ENCODE data around the gene MCL1. TPM values are rescaled to one million over a fixed set of nuclear protein-coding genes. Genes with fewer than 3 reads are reported as not detected.
A peak's percentile ranks its signal among the peaks of the same experiment; 100 is the strongest.

Gene MCL1
- total RNA-seq (2021; ENCODE audit: unreplicated experiment) (126 TPM), Bru-seq, nascent RNA (percentile 100 among the genes with signal in this experiment), BruChase-seq, experiment 1, labeled RNA remaining after a 2-hour chase (percentile 100 among the genes with signal in this experiment), BruChase-seq, experiment 2, labeled RNA remaining after a 6-hour chase (percentile 97 among the genes with signal in this experiment)
- 76.7 TPM for polyA plus RNA-seq (2012; ENCODE audit: insufficient read length)
- long read RNA-seq, transcript MCL1-201 (2 exons, 1,110 nt), result minor isoform, 10 of 143 reads
- long read RNA-seq, transcript MCL1-202 (3 exons, 3,932 nt), result major isoform, 100 of 143 reads
- long read RNA-seq, partial matches to known transcripts, result 0 of 143 reads
- long read RNA-seq, other reads (novel, unspliced or antisense), result 31 of 143 reads

DNA sequence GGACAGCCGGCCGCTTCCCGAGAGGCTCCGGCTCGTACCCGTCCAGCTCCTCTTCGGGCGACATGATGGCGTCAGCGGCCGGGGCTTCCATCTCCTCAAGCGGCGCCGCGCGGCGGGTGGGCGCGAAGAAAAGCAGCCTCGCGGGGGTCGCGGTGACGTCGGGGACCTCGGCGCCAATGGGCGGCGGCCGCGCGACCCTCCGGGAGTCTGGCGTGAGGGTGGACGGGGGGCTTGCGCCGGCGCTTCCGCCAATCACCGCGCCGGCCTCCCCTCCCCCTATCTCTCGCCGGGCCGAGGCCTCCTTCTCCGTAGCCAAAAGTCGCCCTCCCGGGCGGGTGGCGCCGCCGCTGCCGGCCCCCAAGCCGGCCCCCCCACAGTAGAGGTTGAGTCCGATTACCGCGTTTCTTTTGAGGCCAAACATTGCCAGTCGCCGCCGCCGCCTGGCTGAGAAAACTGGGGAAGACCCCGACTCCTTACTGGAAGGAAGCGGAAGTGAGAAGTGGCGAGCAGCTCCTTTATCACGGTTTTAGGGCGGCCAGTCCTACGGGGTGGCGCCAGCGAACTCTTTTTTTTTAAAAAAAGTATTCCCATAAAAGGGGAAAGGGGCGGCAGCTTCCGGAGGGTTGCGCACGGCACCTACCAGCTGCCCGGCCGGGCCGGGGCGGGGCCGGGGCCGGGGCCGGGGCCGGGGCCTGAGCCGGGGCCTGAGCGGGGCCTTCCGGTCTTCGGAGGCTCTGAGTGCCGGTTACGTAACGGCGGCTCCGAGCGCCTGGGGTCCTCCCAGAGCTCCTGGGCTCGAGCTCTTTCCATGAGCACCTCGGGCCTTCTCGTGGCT is at the start of gene MCL1:
Gene MCL1, minus strand, starts transcription at position 501 of the 835 bp plus-strand sequence. Its CDS starts 80 bp downstream, at position 421.
- ATAC-seq (peak; percentile 93), DNase-seq (ENCODE audit: low read depth, low spot score) (no peak)
- Histone ChIP-seq H3K27ac (ENCODE audit: low read length) (peak within 1 kb of the TSS; percentile 98), H3K27me3 (ENCODE audit: control insufficient read depth, insufficient read depth, low read length) (no peaks in the 10 kb centered on the region), H3K4me3 (ENCODE audit: low read depth in 2 of 2, low read length in 2 of 2) (peak within 1 kb of the TSS; percentile 99 to 100), H3K4me1 (ENCODE audit: control insufficient read depth, insufficient read depth, low read length) (peaks cover 18% of the 10 kb centered on the region), H3K9me3 (ENCODE audit: control insufficient read depth, insufficient read depth, low read depth, low read length) (no peaks in the 10 kb centered on the region), H3K36me3 (ENCODE audit: control insufficient read depth, insufficient read depth, low read length) (peaks cover 44% of the 10 kb centered on the region)
- intact Hi-C loops (cut with micrococcal nuclease; ENCODE audit: unreplicated experiment) (loop anchor here (5.0 kb wide), 1 partner anchor 33 kb away; no protein-coding TSS in a partner anchor), in situ Hi-C loops (cut with HindIII; ENCODE audit: low pct_unique_long_range_greater_than_20kb, low sequenced_read_pairs) (no loop called here)
- ChIA-PET POLR2A (interaction anchor here (0.5 to 1.6 kb wide), 28 partner anchors 9 to 1038 kb away, joined by 3 to 15 read pairs (median 4); partner anchors contain the start of gene ENSA), CTCF (interaction anchor here (0.7 to 1.5 kb wide), 5 partner anchors 14 to 155 kb away, joined by 3 to 10 read pairs (median 4); no protein-coding TSS in a partner anchor)
- BruUV-seq (replicated peaks), result no TSS peak
- TF ChIP-seq REST (IDR thresholded peaks at IDR 0.05; ENCODE audit: insufficient read depth in 1 of 2, low read depth in 2 of 2, low read length in 1 of 2) (peak; percentile 20 to 26; a peak in 1 of 4 replicates), SIN3A (IDR thresholded peaks at IDR 0.05; ENCODE audit: borderline replicate concordance, insufficient read depth, low read depth, low read length) (peak; percentile 91; the same call in 1 of the 2 replicates), POLR2AphosphoS5 (IDR thresholded peaks at IDR 0.05; ENCODE audit: low read depth, low read length) (peak; percentile 100), TCF7L2 (IDR thresholded peaks at IDR 0.05; ENCODE audit: low read depth, low read length) (no peak)

DNA sequence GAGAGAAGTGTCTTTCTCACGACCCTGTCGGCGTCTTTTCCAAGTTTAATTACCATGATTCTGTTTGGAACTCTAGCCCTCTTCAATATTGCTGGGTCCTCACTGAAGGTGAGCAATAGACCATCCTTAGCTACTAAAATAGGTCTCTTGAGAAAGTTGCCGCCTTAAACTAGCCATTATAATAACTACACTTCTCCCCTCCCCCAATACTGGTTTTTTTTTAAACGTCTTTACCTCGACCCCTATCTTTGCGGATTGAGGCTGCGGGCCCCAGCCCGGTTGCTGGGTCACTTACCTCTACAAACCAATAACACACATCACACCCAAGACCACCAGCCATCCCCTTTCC is 49.3 kb upstream of the MCL1 start:
- intact Hi-C loops (cut with micrococcal nuclease; ENCODE audit: unreplicated experiment), result no loop called here
- Histone ChIP-seq H3K27ac (ENCODE audit: low read length) (peak overlapping the region; percentile 97), H3K36me3 (ENCODE audit: control insufficient read depth, insufficient read depth, low read length) (peaks cover 34% of the 10 kb centered on the region), H3K4me1 (ENCODE audit: control insufficient read depth, insufficient read depth, low read length) (peaks cover 8% of the 10 kb centered on the region), H3K27me3 (ENCODE audit: control insufficient read depth, insufficient read depth, low read length) (no peaks in the 10 kb centered on the region), H3K4me3 (ENCODE audit: low read depth in 2 of 2, low read length in 2 of 2) (peak overlapping the region; percentile 60 to 96), H3K9me3 (ENCODE audit: control insufficient read depth, insufficient read depth, low read depth, low read length) (no peaks in the 10 kb centered on the region)
- in situ Hi-C loops (cut with HindIII; ENCODE audit: low pct_unique_long_range_greater_than_20kb, low sequenced_read_pairs), result no loop called here
- no peak for DNase-seq (ENCODE audit: low read depth, low spot score)
- no peak for ATAC-seq
- ChIA-PET CTCF (interaction anchor here (1.0 kb wide), 1 partner anchor 68 kb away, joined by 3 read pairs; no protein-coding TSS in a partner anchor), POLR2A (interaction anchor here (1.3 to 1.5 kb wide), 2 partner anchors 49 to 64 kb away, joined by 6 to 10 read pairs; partner anchors contain the start of gene MCL1)
- TF ChIP-seq SIN3A (IDR thresholded peaks at IDR 0.05; ENCODE audit: borderline replicate concordance, insufficient read depth, low read depth, low read length) (no peak), POLR2AphosphoS5 (IDR thresholded peaks at IDR 0.05; ENCODE audit: low read depth, low read length) (no peak), REST (IDR thresholded peaks at IDR 0.05; ENCODE audit: insufficient read depth in 1 of 2, low read depth in 2 of 2, low read length in 1 of 2) (no peak), TCF7L2 (IDR thresholded peaks at IDR 0.05; ENCODE audit: low read depth, low read length) (no peak), CTCF (IDR thresholded peaks at IDR 0.05) (no peak)
- TSS peak; percentile 80 for BruUV-seq (replicated peaks)

Data from Panc1 (cell line).